ENCODE results near the gene IL9.

DNA sequence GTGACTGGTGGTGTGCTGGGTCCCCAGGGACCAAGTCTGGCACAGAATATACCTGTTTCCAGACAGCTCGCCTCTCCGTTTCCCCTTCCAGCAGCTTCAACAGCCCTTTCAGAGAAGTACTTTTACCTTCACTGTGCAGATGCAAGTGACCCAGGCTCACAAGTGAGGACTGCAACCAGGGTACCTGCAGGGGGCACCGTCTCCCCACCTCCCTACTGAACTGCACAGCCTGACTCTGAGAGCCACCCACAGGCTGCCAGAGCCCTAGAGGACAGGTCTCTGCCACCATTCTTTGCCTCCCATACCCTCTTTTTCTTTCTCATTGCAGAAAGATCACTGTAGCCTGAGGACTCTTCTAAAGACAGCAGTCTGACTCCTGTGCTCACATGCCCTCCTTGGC is 15.4 kb downstream of the IL9 start:
- TF ChIP-seq, protein P1, sequence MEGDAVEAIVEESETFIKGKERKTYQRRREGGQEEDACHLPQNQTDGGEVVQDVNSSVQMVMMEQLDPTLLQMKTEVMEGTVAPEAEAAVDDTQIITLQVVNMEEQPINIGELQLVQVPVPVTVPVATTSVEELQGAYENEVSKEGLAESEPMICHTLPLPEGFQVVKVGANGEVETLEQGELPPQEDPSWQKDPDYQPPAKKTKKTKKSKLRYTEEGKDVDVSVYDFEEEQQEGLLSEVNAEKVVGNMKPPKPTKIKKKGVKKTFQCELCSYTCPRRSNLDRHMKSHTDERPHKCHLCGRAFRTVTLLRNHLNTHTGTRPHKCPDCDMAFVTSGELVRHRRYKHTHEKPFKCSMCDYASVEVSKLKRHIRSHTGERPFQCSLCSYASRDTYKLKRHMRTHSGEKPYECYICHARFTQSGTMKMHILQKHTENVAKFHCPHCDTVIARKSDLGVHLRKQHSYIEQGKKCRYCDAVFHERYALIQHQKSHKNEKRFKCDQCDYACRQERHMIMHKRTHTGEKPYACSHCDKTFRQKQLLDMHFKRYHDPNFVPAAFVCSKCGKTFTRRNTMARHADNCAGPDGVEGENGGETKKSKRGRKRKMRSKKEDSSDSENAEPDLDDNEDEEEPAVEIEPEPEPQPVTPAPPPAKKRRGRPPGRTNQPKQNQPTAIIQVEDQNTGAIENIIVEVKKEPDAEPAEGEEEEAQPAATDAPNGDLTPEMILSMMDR (conservative IDR thresholded peaks at IDR 0.05 in 1 of 2, IDR thresholded peaks at IDR 0.05 in 1 of 2; ENCODE audit: low read depth in 1 of 2, low read length in 2 of 2) = peak; percentile 14 to 26
- no peak for TF ChIP-seq EZH2 (IDR thresholded peaks at IDR 0.05; ENCODE audit: low read length, missing control alignments)

All from fibroblast of lung (primary cell).